ENCODE data around the gene REXO1. TPM values are rescaled to one million over a fixed set of nuclear protein-coding genes. Genes with fewer than 3 reads are reported as not detected.
A peak's percentile ranks its signal among the peaks of the same experiment; 100 is the strongest.

Gene REXO1
- total and polyA plus RNA-seq, 3 donors from 2014 or later = 104 to 200 (median 149) TPM

- H3K27ac ChIP-seq = no peak overlapping the region
- no peaks in the 10 kb centered on the region for H3K36me3 ChIP-seq (ENCODE audit: low read depth, missing control alignments)
- TF ChIP-seq POLR2A (IDR thresholded peaks at IDR 0.05) (no peak), CTCF (IDR thresholded peaks at IDR 0.05) (peak; percentile 83 to 98 (median 88))
- 1 to 11% methylated on average over 12 to 21 of the region's 21 CpGs for WGBS, 2 donors
- no peaks in the 10 kb centered on the region for H3K9me3 ChIP-seq
- intact Hi-C loops (cut with DNase I; ENCODE audit: low total_unique reads) = loop anchor here (10.0 kb wide), 1 partner anchor 223 kb away; no protein-coding TSS in a partner anchor
- no peak overlapping the region for H3K4me3 ChIP-seq
- peak; percentile 43 for DNase-seq
- H3K4me1 ChIP-seq = no peaks in the 10 kb centered on the region
- no peaks in the 10 kb centered on the region for H3K27me3 ChIP-seq
Observed at GRCh38 chr19:1767464-1767933, 80.8 kb downstream of the REXO1 start.

- Histone ChIP-seq H3K27me3 (no peaks in the 10 kb centered on the region), H3K36me3 (ENCODE audit: low read depth, missing control alignments) (no peaks in the 10 kb centered on the region), H3K4me3 (no peak overlapping the region), H3K4me1 (no peaks in the 10 kb centered on the region), H3K9me3 (no peaks in the 10 kb centered on the region), H3K27ac (no peak overlapping the region)
- intact Hi-C loops (cut with DNase I; ENCODE audit: low total_unique reads) = loop anchor here (10.0 kb wide), 1 partner anchor 222 kb away; no protein-coding TSS in a partner anchor
- 33 to 39% methylated on average over 7 to 10 of the region's 10 CpGs for WGBS, 2 donors
- no peak for TF ChIP-seq CTCF (IDR thresholded peaks at IDR 0.05)
- TF ChIP-seq POLR2A (IDR thresholded peaks at IDR 0.05) = no peak
- DNase-seq = no peak
Observed at GRCh38 chr19:1766800-1767352, 81.4 kb downstream of the REXO1 start.

GRCh38 chr19:1765904-1766799, 82.1 kb downstream of the REXO1 start:
- Histone ChIP-seq H3K27me3 (no peaks in the 10 kb centered on the region), H3K4me1 (no peaks in the 10 kb centered on the region), H3K4me3 (no peak overlapping the region), H3K9me3 (no peaks in the 10 kb centered on the region), H3K36me3 (ENCODE audit: low read depth, missing control alignments) (no peaks in the 10 kb centered on the region), H3K27ac (no peak overlapping the region)
- TF ChIP-seq POLR2A (IDR thresholded peaks at IDR 0.05) = no peak
- no peak for TF ChIP-seq CTCF (IDR thresholded peaks at IDR 0.05)
- intact Hi-C loops (cut with DNase I; ENCODE audit: low total_unique reads) = loop anchor here (10.0 kb wide), 1 partner anchor 221 kb away; no protein-coding TSS in a partner anchor
- 22 to 41% methylated on average over 33 of the region's 38 CpGs for WGBS, 2 donors
- no peak for DNase-seq

MicroRNAs encoded within 50 kb of the gene (microRNA counts, 767-probe panel; counts per million panel counts)
- microRNA hsa-miR-1909-3p = 0 to 152 counts per million in 2 donors

Small RNAs within 50 kb of the gene (microRNA-seq; reads per million reads assigned to microRNA genes)
- gene MIR1909 (ENCODE audit: borderline number of aligned reads in 2 of 2, borderline replicate concordance in 1 of 2) = 0.70 to 2.8 reads per million in 2 donors

Other genes with a start within 250 kb of the REXO1 start
- gene UQCR11, start 243.0 kb downstream of the REXO1 start, total RNA-seq = 10 to 100 TPM; 45.8 to 60.8 TPM
- 105 TPM for gene UQCR11, start 243.0 kb downstream of the REXO1 start, polyA plus RNA-seq (ENCODE audit: insufficient read depth, low read depth, low replicate concordance)
- gene TCF3, start 195.9 kb downstream of the REXO1 start, total RNA-seq = 100 to 1,000 TPM; 330 to 423 TPM
- 157 TPM for gene TCF3, start 195.9 kb downstream of the REXO1 start, polyA plus RNA-seq (ENCODE audit: insufficient read depth, low read depth, low replicate concordance)
- gene ONECUT3, start 95.0 kb downstream of the REXO1 start, total RNA-seq = under 1 TPM; 0.25 to 0.39 TPM
- 0.13 TPM for gene ONECUT3, start 95.0 kb downstream of the REXO1 start, polyA plus RNA-seq (ENCODE audit: insufficient read depth, low read depth, low replicate concordance)
- gene ATP8B3, start 36.2 kb downstream of the REXO1 start, total RNA-seq = 10 to 100 TPM; 33.2 to 38.0 TPM
- gene ATP8B3, start 36.2 kb downstream of the REXO1 start, polyA plus RNA-seq (ENCODE audit: insufficient read depth, low read depth, low replicate concordance) = 84.2 TPM
- gene KLF16, start 15.1 kb upstream of the REXO1 start, total RNA-seq = 10 to 100 TPM; 14.7 to 26.5 TPM
- gene KLF16, start 15.1 kb upstream of the REXO1 start, polyA plus RNA-seq (ENCODE audit: insufficient read depth, low read depth, low replicate concordance) = 13.3 TPM
- gene ABHD17A, start 37.0 kb upstream of the REXO1 start, total RNA-seq = 100 to 1,000 TPM; 127 to 140 TPM
- gene ABHD17A, start 37.0 kb upstream of the REXO1 start, polyA plus RNA-seq (ENCODE audit: insufficient read depth, low read depth, low replicate concordance) = 51.1 TPM
- gene ADAT3, start 56.9 kb upstream of the REXO1 start, total RNA-seq = 10 to 100 TPM; 10.6 to 16.7 TPM
- gene ADAT3, start 56.9 kb upstream of the REXO1 start, polyA plus RNA-seq (ENCODE audit: insufficient read depth, low read depth, low replicate concordance) = 1.1 TPM
- 100 to 1,000 TPM in 1 of 2 donors, 10 to 100 TPM in 1; 80.1 to 108 TPM for gene SCAMP4, start 56.9 kb upstream of the REXO1 start, total RNA-seq
- 50.1 TPM for gene SCAMP4, start 56.9 kb upstream of the REXO1 start, polyA plus RNA-seq (ENCODE audit: insufficient read depth, low read depth, low replicate concordance)
- 100 to 1,000 TPM; 159 to 287 TPM for gene CSNK1G2, start 92.7 kb upstream of the REXO1 start, total RNA-seq
- 178 TPM for gene CSNK1G2, start 92.7 kb upstream of the REXO1 start, polyA plus RNA-seq (ENCODE audit: insufficient read depth, low read depth, low replicate concordance)
- 100 to 1,000 TPM in 1 of 2 donors, 10 to 100 TPM in 1; 61.1 to 117 TPM for gene BTBD2, start 167.2 kb upstream of the REXO1 start, total RNA-seq
- gene BTBD2, start 167.2 kb upstream of the REXO1 start, polyA plus RNA-seq (ENCODE audit: insufficient read depth, low read depth, low replicate concordance) = 43.2 TPM
- gene MKNK2, start 202.8 kb upstream of the REXO1 start, total RNA-seq = 100 to 1,000 TPM in 1 of 2 donors, 10 to 100 TPM in 1; 93.0 to 103 TPM
- gene MKNK2, start 202.8 kb upstream of the REXO1 start, polyA plus RNA-seq (ENCODE audit: insufficient read depth, low read depth, low replicate concordance) = 76.5 TPM
- gene MOB3A, start 247.8 kb upstream of the REXO1 start, total RNA-seq = 10 to 100 TPM; 22.8 to 31.6 TPM
- gene MOB3A, start 247.8 kb upstream of the REXO1 start, polyA plus RNA-seq (ENCODE audit: insufficient read depth, low read depth, low replicate concordance) = 17.8 TPM
- gene IZUMO4, start 248.4 kb upstream of the REXO1 start, total RNA-seq = 100 to 1,000 TPM; 208 to 276 TPM
- 796 TPM for gene IZUMO4, start 248.4 kb upstream of the REXO1 start, polyA plus RNA-seq (ENCODE audit: insufficient read depth, low read depth, low replicate concordance)

Measured in testis (tissue), 3 donors.